BJ (cell line): ENCODE results near the gene ALKBH8. TPM values are rescaled to one million over a fixed set of nuclear protein-coding genes. Genes with fewer than 3 reads are reported as not detected.

Experiments used
- CTCF ChIA-PET: fragments of 350-600 bp; formaldehyde crosslinking; extraction: SDS; loops from one replicate; lab custom pipeline; 2021; ENCODE audit warnings: antibody characterized with exemption, inconsistent platforms; lab: Yijun Ruan, JAX
- POLR2A ChIA-PET: fragments of 300-600 bp; sonication (Branson Sonifier 250); formaldehyde crosslinking; extraction: SDS; loops from one replicate; lab custom pipeline; 2021; ENCODE audit warnings: antibody characterized with exemption; lab: Charles Lee
- DNase-seq: peaks from one replicate; pipeline ENCODE4 v3.0.0-alpha.2; 2011; ENCODE audit warnings: low read depth
- H3K27me3 ChIP-seq: 2 replicates; pipeline ENCODE4 v1.6.0; 2011; ENCODE audit warnings: low read length; ENCODE audit not compliant: control insufficient read depth, insufficient read depth
- H3K36me3 ChIP-seq: 2 replicates; pipeline ENCODE4 v1.5.1; 2011; ENCODE audit warnings: low read length; ENCODE audit not compliant: control insufficient read depth, insufficient read depth
- H3K4me3 ChIP-seq: 2 replicates; pipeline ENCODE4 v1.5.1; 2011; ENCODE audit warnings: low read depth, mild to moderate bottlenecking, control low read depth, low read length
- polyA plus RNA-seq: library from polyadenylated mRNA; depleted of rRNA; stranded (reverse); fragments of >200 nt; gene quantifications from 2 replicates; pipeline ENCODE4 v1.2.3, GENCODE V29; 2011
- TF ChIP-seq, protein P1 (sequence below): IDR thresholded peaks from 2 replicates; pipeline ENCODE4 v1.5.1; 2011; ENCODE audit warnings: low read depth, mild to moderate bottlenecking, control low read depth, inconsistent platforms, low read length, moderate library complexity; ENCODE audit not compliant: insufficient read depth

The ALKBH8 gene
- polyA plus RNA-seq, 1 experiment: 2.9 TPM

GRCh38 chr11:107494055-107494454, 71.5 kb downstream of the ALKBH8 start:
- Histone ChIP-seq H3K4me3 (no peak overlapping the region), H3K27me3 (0 out of 2 replicates have a peak, but pooled peaks cover 1% of the 10 kb centered on the region), H3K36me3 (no peaks in the 10 kb centered on the region)
- CTCF ChIA-PET: no interaction called here
- DNase-seq: no peak
- POLR2A ChIA-PET: no interaction called here
- TF ChIP-seq, protein P1, sequence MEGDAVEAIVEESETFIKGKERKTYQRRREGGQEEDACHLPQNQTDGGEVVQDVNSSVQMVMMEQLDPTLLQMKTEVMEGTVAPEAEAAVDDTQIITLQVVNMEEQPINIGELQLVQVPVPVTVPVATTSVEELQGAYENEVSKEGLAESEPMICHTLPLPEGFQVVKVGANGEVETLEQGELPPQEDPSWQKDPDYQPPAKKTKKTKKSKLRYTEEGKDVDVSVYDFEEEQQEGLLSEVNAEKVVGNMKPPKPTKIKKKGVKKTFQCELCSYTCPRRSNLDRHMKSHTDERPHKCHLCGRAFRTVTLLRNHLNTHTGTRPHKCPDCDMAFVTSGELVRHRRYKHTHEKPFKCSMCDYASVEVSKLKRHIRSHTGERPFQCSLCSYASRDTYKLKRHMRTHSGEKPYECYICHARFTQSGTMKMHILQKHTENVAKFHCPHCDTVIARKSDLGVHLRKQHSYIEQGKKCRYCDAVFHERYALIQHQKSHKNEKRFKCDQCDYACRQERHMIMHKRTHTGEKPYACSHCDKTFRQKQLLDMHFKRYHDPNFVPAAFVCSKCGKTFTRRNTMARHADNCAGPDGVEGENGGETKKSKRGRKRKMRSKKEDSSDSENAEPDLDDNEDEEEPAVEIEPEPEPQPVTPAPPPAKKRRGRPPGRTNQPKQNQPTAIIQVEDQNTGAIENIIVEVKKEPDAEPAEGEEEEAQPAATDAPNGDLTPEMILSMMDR: no peak

- TF ChIP-seq, protein P1: no peak
- no peak for DNase-seq
- Histone ChIP-seq H3K27me3 (0 out of 2 replicates have a peak, but pooled peaks cover 1% of the 10 kb centered on the region), H3K4me3 (no peak overlapping the region), H3K36me3 (no peaks in the 10 kb centered on the region)
- ChIA-PET POLR2A (no interaction called here), CTCF (no interaction called here)
Measured at GRCh38 chr11:107493117-107493516, 72.4 kb downstream of the ALKBH8 start.

GRCh38 chr11:107490836-107491235, 74.7 kb downstream of the ALKBH8 start:
- Histone ChIP-seq H3K36me3 (no peaks in the 10 kb centered on the region), H3K4me3 (no peak overlapping the region), H3K27me3 (0 out of 2 replicates have a peak, but pooled peaks cover 1% of the 10 kb centered on the region)
- DNase-seq: no peak
- TF ChIP-seq, protein P1: no peak
- ChIA-PET CTCF (no interaction called here), POLR2A (no interaction called here)

- Histone ChIP-seq H3K36me3 (no peaks in the 10 kb centered on the region), H3K4me3 (no peak overlapping the region), H3K27me3 (no peaks in the 10 kb centered on the region)
- POLR2A ChIA-PET: no interaction called here
- CTCF ChIA-PET: no interaction called here
- TF ChIP-seq, protein P1: no peak
- no peak for DNase-seq
Measured at GRCh38 chr11:107482234-107482633, 83.3 kb downstream of the ALKBH8 start.

GRCh38 chr11:107478922-107479321, 86.6 kb downstream of the ALKBH8 start:
- POLR2A ChIA-PET: no interaction called here
- peaks cover 2% of the 10 kb centered on the region; the same call in 1 of the 2 replicates for H3K27me3 ChIP-seq
- CTCF ChIA-PET: no interaction called here
- no peak for DNase-seq
- H3K4me3 ChIP-seq: no peak overlapping the region
- TF ChIP-seq, protein P1: no peak
- no peaks in the 10 kb centered on the region for H3K36me3 ChIP-seq
